HG02970 (cell line): ENCODE results near the gene SBDS.
A peak's percentile ranks its signal among the peaks of the same experiment; 100 is the strongest.
"Not testable (repeated sequence)": the region's sequence is repeated elsewhere in the genome, so short reads cannot be mapped to it uniquely, and the experiment has no call there.

Experiments
- ATAC-seq: cut with Tn5 transposase; IDR thresholded peaks from one replicate; pipeline ENCODE4 v1.9.1; 2021; ENCODE audit warnings: mild to moderate bottlenecking, moderate library complexity, moderate number of reproducible peaks; ENCODE audit not compliant: unreplicated experiment, low FRiP score

Gene SBDS

GRCh38 chr7:66995050-66995776, at the start of gene SBDS:
SBDS (minus strand) TSS chr7:66995586; CDS start chr7:66995417, 169 bp downstream.
- peak; percentile 73 for ATAC-seq

- ATAC-seq = not testable (repeated sequence)
Measured at GRCh38 chr7:67043559-67043930, 48.2 kb upstream of the SBDS start.

- ATAC-seq = not testable (repeated sequence)
Measured at GRCh38 chr7:67042781-67043558, 47.6 kb upstream of the SBDS start.

GRCh38 chr7:67040832-67041231, 45.4 kb upstream of the SBDS start:
- not testable (repeated sequence) for ATAC-seq

GRCh38 chr7:67036432-67037395, 41.3 kb upstream of the SBDS start:
- ATAC-seq = not testable (repeated sequence)

- ATAC-seq = no peak
Measured at GRCh38 chr7:67033251-67033650, 37.9 kb upstream of the SBDS start.

- ATAC-seq = not testable (repeated sequence)
Measured at GRCh38 chr7:67031685-67032084, 36.3 kb upstream of the SBDS start.

- not testable (repeated sequence) for ATAC-seq
Measured at GRCh38 chr7:67025459-67025858, 30.1 kb upstream of the SBDS start.

GRCh38 chr7:67022511-67022910, 27.1 kb upstream of the SBDS start:
- no peak for ATAC-seq

GRCh38 chr7:67021260-67021659, 25.9 kb upstream of the SBDS start:
- ATAC-seq = no peak

- no peak for ATAC-seq
Measured at GRCh38 chr7:67019562-67020390, 24.4 kb upstream of the SBDS start.

GRCh38 chr7:67018940-67019339, 23.6 kb upstream of the SBDS start:
- no peak for ATAC-seq

- ATAC-seq = not testable (repeated sequence)
Measured at GRCh38 chr7:67017971-67018370, 22.6 kb upstream of the SBDS start.

- ATAC-seq = not testable (repeated sequence)
Measured at GRCh38 chr7:67014076-67014622, 18.8 kb upstream of the SBDS start.

- ATAC-seq = not testable (repeated sequence)
Measured at GRCh38 chr7:67009677-67010076, 14.3 kb upstream of the SBDS start.

- no peak for ATAC-seq
Measured at GRCh38 chr7:67008260-67008659, 12.9 kb upstream of the SBDS start.

GRCh38 chr7:67006965-67007364, 11.6 kb upstream of the SBDS start:
- ATAC-seq = no peak

GRCh38 chr7:67004145-67004544, 8.8 kb upstream of the SBDS start:
- ATAC-seq = not testable (repeated sequence)

- ATAC-seq = not testable (repeated sequence)
Measured at GRCh38 chr7:67000601-67001258, 5.3 kb upstream of the SBDS start.
